ENCODE measurements around the gene ITPKB.

- TF ChIP-seq, protein P1, sequence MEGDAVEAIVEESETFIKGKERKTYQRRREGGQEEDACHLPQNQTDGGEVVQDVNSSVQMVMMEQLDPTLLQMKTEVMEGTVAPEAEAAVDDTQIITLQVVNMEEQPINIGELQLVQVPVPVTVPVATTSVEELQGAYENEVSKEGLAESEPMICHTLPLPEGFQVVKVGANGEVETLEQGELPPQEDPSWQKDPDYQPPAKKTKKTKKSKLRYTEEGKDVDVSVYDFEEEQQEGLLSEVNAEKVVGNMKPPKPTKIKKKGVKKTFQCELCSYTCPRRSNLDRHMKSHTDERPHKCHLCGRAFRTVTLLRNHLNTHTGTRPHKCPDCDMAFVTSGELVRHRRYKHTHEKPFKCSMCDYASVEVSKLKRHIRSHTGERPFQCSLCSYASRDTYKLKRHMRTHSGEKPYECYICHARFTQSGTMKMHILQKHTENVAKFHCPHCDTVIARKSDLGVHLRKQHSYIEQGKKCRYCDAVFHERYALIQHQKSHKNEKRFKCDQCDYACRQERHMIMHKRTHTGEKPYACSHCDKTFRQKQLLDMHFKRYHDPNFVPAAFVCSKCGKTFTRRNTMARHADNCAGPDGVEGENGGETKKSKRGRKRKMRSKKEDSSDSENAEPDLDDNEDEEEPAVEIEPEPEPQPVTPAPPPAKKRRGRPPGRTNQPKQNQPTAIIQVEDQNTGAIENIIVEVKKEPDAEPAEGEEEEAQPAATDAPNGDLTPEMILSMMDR (IDR thresholded peaks at IDR 0.05; ENCODE audit: low read length) = no peak
- no peak for TF ChIP-seq EZH2 (optimal IDR thresholded peaks at IDR 0.05; ENCODE audit: low read depth, low read length)
Observed at GRCh38 chr1:226784081-226785049, 45.3 kb upstream of the ITPKB start.

All from MM.1S (cell line).